Activated T-cell treated with anti-CD3 and anti-CD28 coated beads for 1 hour (primary cell): ENCODE measurements around the gene ROGDI.
A peak's percentile ranks its signal among the peaks of the same experiment; 100 is the strongest.

Experiments used
- DNase-seq: peaks from one replicate; pipeline ENCODE4 v3.0.0-alpha.2; 2020; ENCODE audit warnings: low read depth

The ROGDI gene, protein sequence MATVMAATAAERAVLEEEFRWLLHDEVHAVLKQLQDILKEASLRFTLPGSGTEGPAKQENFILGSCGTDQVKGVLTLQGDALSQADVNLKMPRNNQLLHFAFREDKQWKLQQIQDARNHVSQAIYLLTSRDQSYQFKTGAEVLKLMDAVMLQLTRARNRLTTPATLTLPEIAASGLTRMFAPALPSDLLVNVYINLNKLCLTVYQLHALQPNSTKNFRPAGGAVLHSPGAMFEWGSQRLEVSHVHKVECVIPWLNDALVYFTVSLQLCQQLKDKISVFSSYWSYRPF

GRCh38 chr16:4801962-4802658 is at the start of gene ROGDI:
Gene ROGDI, minus strand, starts transcription at chr16:4802633. Its CDS starts 62 bp downstream, at chr16:4802571.
- DNase-seq, result peak; percentile 69

- no peak for DNase-seq
Measured at GRCh38 chr16:4850211-4850610, 47.8 kb upstream of the ROGDI start.

- DNase-seq, result peak; percentile 17
Measured at GRCh38 chr16:4847774-4848587, 45.5 kb upstream of the ROGDI start.

DNA sequence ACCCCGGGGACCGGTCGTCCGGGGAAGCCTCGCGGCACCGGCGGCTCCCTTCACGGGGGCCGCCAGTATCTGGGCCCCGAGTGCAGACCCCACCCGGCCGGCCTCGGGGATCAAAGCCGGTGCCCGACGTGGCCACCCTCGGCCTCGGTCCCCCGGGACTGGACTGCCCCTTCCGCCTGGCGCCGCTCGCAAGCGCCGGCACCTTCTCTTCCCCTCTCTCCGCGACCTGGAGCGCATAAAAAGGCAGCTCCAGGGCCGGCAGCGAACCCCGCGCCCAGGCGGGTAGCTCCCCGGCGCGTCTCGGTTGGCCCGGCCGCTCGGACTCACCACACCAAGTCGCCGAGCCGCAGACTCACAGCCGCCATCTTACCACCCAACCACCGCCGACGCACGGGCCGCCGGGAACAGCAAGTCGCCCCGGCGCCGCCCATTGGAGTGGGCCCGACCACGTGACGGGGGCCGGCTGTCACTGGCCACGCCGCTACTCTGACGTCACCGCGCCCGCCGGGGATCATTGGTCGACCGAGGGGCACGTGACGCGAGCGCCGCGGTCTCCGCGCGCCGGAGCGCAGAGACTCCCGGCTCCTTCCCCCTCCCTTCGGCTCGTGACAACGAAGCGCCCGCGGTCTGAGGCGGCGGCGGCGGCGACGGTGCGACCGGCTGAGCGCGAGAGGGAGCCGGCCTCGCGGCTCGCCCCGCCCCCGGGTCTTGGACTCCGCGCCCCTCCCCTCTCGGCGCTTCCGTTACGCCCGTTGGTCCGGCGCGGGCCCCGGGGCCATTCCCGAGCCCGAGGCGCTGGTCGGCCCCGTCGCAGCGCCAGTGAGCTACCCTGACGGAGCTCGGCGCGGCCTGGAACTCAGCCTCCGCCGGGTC is 44.7 kb upstream of the ROGDI start, which contains the start of the genes GLYR1 and UBN1:
GLYR1 (minus strand) TSS at position 388 of the 873 bp plus-strand sequence; CDS start at position 365, 23 bp downstream.
UBN1 (plus strand) TSS at position 581 of the 873 bp plus-strand sequence. CDS start 5,437 bp downstream, outside the sequence.
- peak; percentile 100 for DNase-seq

DNA sequence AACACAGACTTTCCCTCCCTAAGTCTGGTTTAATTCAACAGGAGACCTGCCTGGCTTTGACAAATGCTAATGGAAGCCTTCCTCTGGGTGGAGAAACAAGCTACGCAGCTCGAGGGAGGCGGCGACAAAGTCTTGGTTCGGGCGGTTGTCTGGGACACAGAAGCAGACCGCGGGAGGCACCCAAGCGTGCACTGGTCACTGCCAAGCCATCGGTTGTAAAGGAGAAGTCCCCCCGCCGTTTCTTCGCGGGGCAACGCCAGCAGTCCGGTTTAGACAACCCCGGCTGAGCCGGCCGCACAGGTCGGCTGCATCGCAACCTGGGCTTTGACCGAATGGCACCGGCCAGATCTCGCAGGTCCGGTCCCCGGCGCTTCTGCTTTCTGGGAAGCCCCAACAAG is 44.1 kb upstream of the ROGDI start:
- no peak for DNase-seq

DNA sequence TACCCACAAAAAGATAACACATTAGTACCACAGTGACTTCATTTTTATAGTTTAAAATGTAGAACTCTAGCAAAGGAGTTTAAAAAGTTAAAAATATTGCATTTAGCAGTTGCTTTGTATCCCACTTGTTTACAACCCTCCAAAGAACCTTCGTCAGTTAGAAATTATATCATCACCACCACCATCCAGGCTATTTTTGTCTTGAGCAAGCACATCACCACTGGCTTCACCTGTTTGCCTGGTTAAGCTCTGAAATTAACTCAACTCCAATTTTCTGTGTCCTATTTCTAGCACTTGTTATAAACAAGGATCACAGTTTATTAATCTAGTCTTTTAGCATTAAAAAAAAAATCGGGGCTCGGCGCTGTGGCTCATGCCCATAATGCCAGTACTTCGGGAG is 38.6 kb upstream of the ROGDI start:
- no peak for DNase-seq

DNA sequence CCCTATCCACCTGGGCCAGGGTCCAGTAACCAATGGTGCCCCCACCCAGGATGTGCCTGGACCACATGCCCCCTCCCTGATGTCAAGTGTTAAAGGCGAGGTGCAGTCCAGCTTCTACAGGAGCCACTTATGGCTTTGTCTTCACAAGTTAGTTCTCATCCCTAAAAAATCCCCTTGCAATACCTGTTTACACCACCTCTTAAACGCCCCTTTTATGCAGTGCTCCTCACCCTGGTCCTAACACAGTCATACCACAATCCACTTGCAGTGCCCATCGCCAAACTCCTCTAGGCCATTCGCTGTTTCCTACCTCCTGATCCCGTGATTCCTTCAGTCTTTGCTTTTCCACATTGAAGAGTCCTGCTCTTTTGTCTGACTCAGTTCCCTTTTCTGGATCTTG is 37.5 kb upstream of the ROGDI start:
- DNase-seq, result no peak

- DNase-seq, result no peak
Measured at GRCh38 chr16:4837733-4838501, 35.5 kb upstream of the ROGDI start.

DNA sequence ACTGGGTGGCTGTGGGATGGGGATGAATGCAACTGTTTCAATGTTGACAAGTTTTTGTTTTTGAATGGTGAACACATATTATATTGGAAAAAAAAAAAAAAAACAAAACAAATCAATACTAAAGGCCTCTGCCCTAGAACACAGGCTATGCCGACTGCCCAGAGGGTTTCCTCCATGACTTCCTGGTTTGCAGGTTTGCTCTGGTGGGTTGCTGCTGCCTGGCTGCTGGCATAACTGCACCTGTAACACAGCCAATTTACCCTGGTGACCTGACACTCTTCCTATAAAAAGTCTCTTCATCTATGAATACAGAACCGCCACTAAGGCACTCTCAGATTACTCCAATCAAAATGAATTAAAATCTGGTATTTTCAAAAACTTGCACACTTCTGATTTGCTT is 34.3 kb upstream of the ROGDI start:
- DNase-seq, result no peak

- DNase-seq, result no peak
Measured at GRCh38 chr16:4833584-4833983, 31.2 kb upstream of the ROGDI start.

DNA sequence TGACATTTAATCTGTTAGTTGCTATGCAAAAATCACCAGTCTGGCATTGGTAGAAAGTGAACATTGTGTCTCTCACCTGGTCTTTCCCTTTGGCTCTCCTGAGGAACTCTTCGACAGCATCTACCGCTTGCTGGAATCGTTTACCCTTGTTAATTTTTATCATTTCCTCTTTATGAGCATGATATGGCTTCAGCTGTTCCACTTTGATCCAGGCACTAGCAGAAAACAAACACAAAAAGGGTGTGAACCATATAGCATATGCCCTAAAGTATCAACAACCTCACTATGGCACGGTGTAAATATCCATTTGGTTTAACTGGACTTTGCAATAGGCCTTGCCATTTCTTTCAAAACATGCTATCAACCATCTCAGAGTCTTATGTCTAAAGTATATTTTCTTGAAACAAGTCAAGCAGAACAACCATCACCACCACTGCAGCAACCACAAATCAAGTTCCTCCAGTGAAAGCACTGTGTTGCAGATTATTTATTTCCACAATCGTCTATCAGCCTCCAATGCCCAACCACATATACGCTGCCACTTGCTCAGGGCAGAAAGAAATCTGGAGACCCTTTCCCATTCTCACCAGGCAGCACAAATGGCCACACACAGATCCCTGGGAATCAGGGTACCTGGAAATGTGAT is 30.4 kb upstream of the ROGDI start:
- no peak for DNase-seq

DNA sequence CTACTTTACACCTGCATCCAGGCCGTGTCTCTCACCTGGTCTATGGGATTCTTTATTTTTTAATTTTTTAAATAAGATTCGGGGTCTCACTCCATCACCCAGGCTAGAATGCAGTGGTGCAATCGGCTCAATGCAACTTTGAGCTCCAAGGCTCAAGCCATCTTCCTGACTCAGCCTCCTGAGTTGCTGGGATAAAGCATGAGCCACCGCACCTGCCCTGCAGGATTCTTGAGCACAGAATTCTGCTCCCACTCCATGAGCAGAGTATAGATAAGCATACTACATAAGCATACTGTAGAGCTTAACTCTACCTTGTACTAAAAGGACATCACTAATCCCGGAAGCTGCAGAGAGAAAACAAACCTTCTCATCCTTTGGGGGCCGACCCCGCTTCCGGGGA is 29.2 kb upstream of the ROGDI start:
- no peak for DNase-seq

GRCh38 chr16:4830408-4830807 is 28.0 kb upstream of the ROGDI start:
- no peak for DNase-seq

GRCh38 chr16:4828567-4829321 is 26.3 kb upstream of the ROGDI start:
- DNase-seq, result no peak

DNA sequence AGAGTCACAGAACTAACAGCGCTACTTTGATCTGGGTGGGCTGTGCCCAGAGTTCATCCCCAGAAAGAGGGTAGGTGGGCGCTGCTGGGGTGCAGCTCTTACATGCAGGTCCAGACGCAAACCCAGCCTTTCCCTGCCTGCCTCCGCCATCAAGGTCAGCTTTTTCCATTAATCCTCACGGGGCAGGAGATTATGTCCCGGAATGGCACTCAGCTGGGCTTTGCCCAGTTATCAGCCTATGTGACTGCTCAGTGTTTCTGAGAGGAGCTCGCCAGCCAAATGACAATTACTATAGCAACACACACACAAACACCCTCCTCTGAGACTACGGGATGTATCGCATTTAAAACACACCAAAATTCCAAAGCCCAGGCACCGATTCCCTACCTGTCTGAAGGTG is 24.5 kb upstream of the ROGDI start:
- no peak for DNase-seq

DNA sequence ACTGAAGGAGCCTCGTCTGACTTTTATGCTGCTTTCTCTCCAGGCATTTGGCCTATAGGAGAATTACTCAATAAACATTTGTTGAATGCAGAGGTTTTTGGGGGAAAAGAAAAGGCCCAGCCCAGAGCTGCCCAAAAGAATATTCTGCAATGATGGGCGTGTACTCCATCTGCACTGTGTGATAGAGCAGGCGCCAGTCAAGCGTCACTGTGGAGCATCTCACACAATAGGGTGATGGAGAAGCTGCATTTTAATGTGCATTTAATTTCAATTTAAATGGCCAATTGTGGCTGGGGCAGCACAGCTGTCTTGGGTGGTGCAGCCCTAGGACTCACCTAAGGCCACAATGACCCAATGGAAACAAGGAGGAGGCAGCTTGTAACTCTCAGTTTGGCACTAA is 24.1 kb upstream of the ROGDI start:
- no peak for DNase-seq

DNA sequence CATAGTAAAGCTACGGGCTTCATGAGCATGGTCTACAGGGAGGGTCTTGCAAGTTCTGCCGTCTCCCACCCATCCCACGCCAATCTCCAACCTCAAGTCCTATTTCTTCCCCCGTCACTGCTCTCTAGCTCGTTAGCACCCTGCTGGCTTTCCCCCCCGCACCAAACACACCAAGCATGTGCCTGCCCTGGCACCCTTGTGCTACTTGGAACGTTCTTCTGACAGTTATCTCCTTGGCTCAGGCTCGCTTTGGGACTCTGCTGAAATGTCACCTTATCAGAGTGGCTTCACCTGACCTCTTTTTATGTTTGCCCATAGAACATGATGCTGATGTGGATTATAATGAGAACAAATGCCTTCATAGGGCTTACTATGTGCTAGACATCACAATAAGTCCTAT is 22.8 kb upstream of the ROGDI start:
- DNase-seq, result no peak

- no peak for DNase-seq
Measured at GRCh38 chr16:4820652-4821051, 18.2 kb upstream of the ROGDI start.

DNA sequence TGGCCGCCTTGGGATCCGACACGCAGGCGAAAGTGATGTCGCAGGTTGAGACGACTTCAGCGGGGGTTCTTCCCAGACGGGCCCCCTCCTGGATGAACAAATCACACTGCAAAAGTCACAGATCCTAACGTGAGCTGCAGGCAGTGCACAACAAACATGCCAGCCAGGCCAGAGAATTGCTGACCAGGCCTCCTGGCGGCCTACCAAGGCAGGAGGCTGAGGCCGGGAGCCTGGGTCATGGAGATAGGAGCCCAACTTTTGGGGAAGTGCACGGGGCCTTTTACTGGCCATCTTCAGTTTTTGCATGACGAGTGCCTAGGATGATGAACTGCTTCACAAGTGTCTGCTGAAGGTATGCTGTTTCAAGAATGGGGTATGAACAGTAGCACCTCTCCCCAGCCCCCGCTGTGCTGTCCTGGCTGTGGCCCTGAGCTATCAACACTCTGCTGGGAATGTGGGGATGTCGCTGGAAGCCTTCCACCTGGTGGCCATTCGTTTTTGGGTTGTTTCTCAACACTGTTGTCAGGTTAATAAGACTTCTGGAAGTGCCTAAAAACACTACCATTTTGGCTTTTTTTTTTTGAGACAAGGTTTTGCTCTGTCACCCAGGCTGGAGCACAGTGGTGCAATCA is 12.2 kb upstream of the ROGDI start:
- DNase-seq, result no peak
